SU-DHL-6 (cell line): ENCODE results near the gene SLC25A29.

Experiments
- EZH2phosphoT487 ChIP-seq: fragments of 200-600 bp; sonication (generic), shearing (Covaris generic); conservative IDR thresholded peaks from 2 replicates; pipeline ENCODE4 v1.6.1; 2018; ENCODE audit warnings: mild to moderate bottlenecking, antibody characterized with exemption, low read length, moderate library complexity, mixed read lengths
- TF ChIP-seq, protein P1 (sequence below): fragments of 200-600 bp; sonication (generic); IDR thresholded peaks from one replicate; pipeline ENCODE4 v1.5.1; 2017; ENCODE audit warnings: antibody characterized with exemption, mild to moderate bottlenecking, low read length, moderate library complexity; ENCODE audit not compliant: insufficient read depth, poor library complexity, severe bottlenecking

DNA sequence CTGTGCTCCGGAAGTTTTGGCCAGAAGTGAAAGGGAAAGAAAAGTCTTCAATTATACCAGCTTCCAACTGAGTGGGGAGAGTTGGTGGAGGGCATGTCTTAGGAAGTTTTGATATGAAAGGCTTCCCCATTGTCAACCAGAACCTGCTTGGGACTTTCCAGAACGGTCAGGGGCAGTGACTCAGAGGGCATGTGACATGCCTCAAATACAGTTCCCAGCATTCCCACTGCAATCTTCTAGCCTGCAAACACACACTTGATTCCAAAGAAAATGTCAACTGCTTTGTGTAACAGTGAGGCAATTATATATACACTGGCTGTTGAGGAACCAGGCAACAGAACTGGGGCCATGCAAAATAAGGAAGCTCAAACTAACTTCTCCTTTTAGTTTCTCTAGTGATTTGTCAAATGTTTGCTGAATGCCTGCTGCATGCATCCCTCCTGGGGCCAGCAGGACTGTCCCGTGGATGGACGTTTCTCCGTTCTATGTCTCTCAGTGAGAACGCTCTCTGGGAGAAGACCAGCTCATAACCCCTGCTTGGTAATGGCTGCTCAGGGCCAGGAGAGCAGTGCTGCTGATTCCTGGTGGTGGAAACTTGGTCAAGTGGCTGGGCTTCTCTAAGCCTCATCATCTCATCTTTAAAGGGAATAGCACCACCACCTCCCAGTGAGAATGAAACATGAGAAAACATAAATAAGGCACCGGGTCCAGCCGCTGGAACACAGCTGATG lies 35.2 kb upstream of the SLC25A29 start:
- TF ChIP-seq, protein P1, sequence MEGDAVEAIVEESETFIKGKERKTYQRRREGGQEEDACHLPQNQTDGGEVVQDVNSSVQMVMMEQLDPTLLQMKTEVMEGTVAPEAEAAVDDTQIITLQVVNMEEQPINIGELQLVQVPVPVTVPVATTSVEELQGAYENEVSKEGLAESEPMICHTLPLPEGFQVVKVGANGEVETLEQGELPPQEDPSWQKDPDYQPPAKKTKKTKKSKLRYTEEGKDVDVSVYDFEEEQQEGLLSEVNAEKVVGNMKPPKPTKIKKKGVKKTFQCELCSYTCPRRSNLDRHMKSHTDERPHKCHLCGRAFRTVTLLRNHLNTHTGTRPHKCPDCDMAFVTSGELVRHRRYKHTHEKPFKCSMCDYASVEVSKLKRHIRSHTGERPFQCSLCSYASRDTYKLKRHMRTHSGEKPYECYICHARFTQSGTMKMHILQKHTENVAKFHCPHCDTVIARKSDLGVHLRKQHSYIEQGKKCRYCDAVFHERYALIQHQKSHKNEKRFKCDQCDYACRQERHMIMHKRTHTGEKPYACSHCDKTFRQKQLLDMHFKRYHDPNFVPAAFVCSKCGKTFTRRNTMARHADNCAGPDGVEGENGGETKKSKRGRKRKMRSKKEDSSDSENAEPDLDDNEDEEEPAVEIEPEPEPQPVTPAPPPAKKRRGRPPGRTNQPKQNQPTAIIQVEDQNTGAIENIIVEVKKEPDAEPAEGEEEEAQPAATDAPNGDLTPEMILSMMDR, result no peak
- no peak for TF ChIP-seq EZH2phosphoT487
